ENCODE measurements around the gene HPN. TPM values are rescaled to one million over a fixed set of nuclear protein-coding genes. Genes with fewer than 3 reads are reported as not detected.

HPN gene
- total RNA-seq, 2 experiments from 2014 or later = not detected

- CTCF ChIA-PET = no interaction called here
- intact Hi-C loops (cut with DNase I, micrococcal nuclease) = no loop called here
Measured at GRCh38 chr19:35039881-35040825, 1.4 kb upstream of the HPN start.

DNA sequence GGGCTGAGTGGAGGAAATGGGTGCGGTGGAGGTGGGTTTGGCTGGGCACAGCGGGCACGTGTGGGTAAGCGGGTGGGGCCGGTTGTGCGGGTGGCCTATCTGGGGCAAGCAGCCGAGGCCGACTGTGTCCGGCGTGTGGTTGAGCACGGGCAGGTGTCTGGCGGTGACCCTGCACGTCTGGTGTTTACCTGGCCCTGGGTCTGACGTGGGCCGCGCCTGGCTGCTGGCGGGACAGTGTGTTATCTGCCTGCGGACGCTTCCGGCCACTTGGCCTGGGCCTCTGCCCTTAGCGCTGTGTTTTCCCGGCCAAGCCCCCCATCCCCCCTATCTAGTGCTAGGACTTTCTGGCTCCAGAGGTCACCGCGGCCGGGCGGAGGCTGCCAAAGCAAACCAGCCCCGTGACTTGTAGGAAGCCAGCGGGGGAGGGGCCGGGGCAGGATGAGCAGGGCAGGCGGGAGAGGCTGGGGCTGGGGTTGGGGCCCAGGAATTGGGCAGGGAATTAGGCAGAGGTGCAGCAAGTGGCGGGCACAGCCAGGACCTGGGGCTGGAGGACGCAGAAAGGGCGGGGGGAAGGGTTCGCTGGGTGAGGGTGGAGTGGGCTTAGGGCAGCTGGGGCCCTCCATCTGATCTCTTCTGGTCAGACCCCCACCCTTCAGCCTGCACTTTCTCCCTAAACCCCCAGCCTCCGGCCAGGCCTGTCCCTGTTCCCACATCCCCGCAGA lies 534 bp upstream of the HPN start:
- intact Hi-C loops (cut with DNase I, micrococcal nuclease) = no loop called here
- ChIA-PET POLR2A (no interaction called here), CTCF (no interaction called here)
- ATAC-seq (ENCODE audit: poor library complexity) (peak; percentile 24), DNase-seq (peak in 8 of 14 experiments; percentile 15 to 53 (median 36))
- no peaks in the 10 kb centered on the region for H3K9me3 ChIP-seq (ENCODE audit: control insufficient read depth in 1 of 2, insufficient read depth in 1 of 2, low read length in 2 of 2)
- no peaks in the 10 kb centered on the region for H3K9me3 Mint-ChIP-seq
- no peaks in the 10 kb centered on the region for H3K27me3 ChIP-seq (ENCODE audit: control insufficient read depth in 1 of 2, insufficient read depth in 2 of 2, low read length in 2 of 2)
- H3K4me1 Mint-ChIP-seq (ENCODE audit: low read depth) = peaks cover 55% of the 10 kb centered on the region
- no peak overlapping the region for H3K27ac ChIP-seq (ENCODE audit: low read depth in 1 of 2, low read length in 2 of 2)
- peaks cover 50% of the 10 kb centered on the region for H3K4me1 ChIP-seq (ENCODE audit: insufficient read depth, low read length)
- no peak overlapping the region for H3K27ac Mint-ChIP-seq
- no peaks in the 10 kb centered on the region for H3K36me3 Mint-ChIP-seq (ENCODE audit: low read depth)
- H3K36me3 ChIP-seq (ENCODE audit: insufficient read depth, low read length) = no peaks in the 10 kb centered on the region
- peak overlapping the region; percentile 72 for H3K4me3 Mint-ChIP-seq
- H3K4me3 ChIP-seq (ENCODE audit: low read length) = peak overlapping the region; percentile 51
- no peak for TF ChIP-seq CTCF (IDR thresholded peaks at IDR 0.05)
- H3K27me3 Mint-ChIP-seq = peaks cover 20% of the 10 kb centered on the region

More at GRCh38 chr19:35039881-35040825, 1.4 kb upstream of the HPN start:
- Histone ChIP-seq H3K4me1 (ENCODE audit: insufficient read depth, low read length) (peaks cover 43% of the 10 kb centered on the region), H3K27ac (ENCODE audit: low read depth in 1 of 2, low read length in 2 of 2) (no peak overlapping the region), H3K27me3 (ENCODE audit: control insufficient read depth in 1 of 2, insufficient read depth in 2 of 2, low read length in 2 of 2) (no peaks in the 10 kb centered on the region), H3K4me3 (ENCODE audit: low read length) (peak overlapping the region; percentile 51), H3K36me3 (ENCODE audit: insufficient read depth, low read length) (no peaks in the 10 kb centered on the region), H3K9me3 (ENCODE audit: control insufficient read depth in 1 of 2, insufficient read depth in 1 of 2, low read length in 2 of 2) (no peaks in the 10 kb centered on the region)
- POLR2A ChIA-PET = interaction anchor here (1.6 kb wide), 1 partner anchor 26 kb away, joined by 7 read pairs; no protein-coding TSS in a partner anchor
- Mint-ChIP-seq H3K27ac (no peak overlapping the region), H3K4me1 (ENCODE audit: low read depth) (peaks cover 47% of the 10 kb centered on the region), H3K4me3 (peak overlapping the region; percentile 72), H3K27me3 (peaks cover 14% of the 10 kb centered on the region), H3K36me3 (ENCODE audit: low read depth) (no peaks in the 10 kb centered on the region), H3K9me3 (no peaks in the 10 kb centered on the region)
- peak; percentile 37 for ATAC-seq (ENCODE audit: poor library complexity)
- no peak for TF ChIP-seq CTCF (IDR thresholded peaks at IDR 0.05)
- DNase-seq = peak in 1 of 14 experiments; percentile 29

GRCh38 chr19:35042056-35042730 lies 672 bp downstream of the HPN start:
- ChIA-PET CTCF (no interaction called here), POLR2A (no interaction called here)
- intact Hi-C loops (cut with DNase I, micrococcal nuclease) = no loop called here
- Histone ChIP-seq H3K9me3 (ENCODE audit: control insufficient read depth in 1 of 2, insufficient read depth in 1 of 2, low read length in 2 of 2) (no peaks in the 10 kb centered on the region), H3K4me1 (ENCODE audit: insufficient read depth, low read length) (peaks cover 50% of the 10 kb centered on the region), H3K4me3 (ENCODE audit: low read length) (no peak overlapping the region), H3K27me3 (ENCODE audit: control insufficient read depth in 1 of 2, insufficient read depth in 2 of 2, low read length in 2 of 2) (no peaks in the 10 kb centered on the region), H3K36me3 (ENCODE audit: insufficient read depth, low read length) (no peaks in the 10 kb centered on the region), H3K27ac (ENCODE audit: low read depth in 1 of 2, low read length in 2 of 2) (no peak overlapping the region)
- DNase-seq (no peak), ATAC-seq (ENCODE audit: poor library complexity) (no peak)
- Mint-ChIP-seq H3K27ac (no peak overlapping the region), H3K36me3 (ENCODE audit: low read depth) (no peaks in the 10 kb centered on the region), H3K27me3 (peaks cover 20% of the 10 kb centered on the region), H3K4me1 (ENCODE audit: low read depth) (peaks cover 56% of the 10 kb centered on the region), H3K4me3 (peak overlapping the region; percentile 4), H3K9me3 (no peaks in the 10 kb centered on the region)
- no peak for TF ChIP-seq CTCF (IDR thresholded peaks at IDR 0.05)
